GM10266 (cell line): ENCODE data around the gene SPINT1.

Experiments
- DNase-seq: peaks from one replicate; pipeline ENCODE4 v3.0.0; 2012; ENCODE audit errors: extremely low spot score
- CTCF ChIP-seq: IDR thresholded peaks from 2 replicates; pipeline ENCODE4 v1.5.1; 2012; ENCODE audit warnings: mild to moderate bottlenecking, low read depth; ENCODE audit not compliant: control insufficient read depth, insufficient read depth; ENCODE audit errors: missing control alignments

SPINT1 gene

GRCh38 chr15:40863660-40864270 lies 19.9 kb downstream of the SPINT1 start:
- no peak for TF ChIP-seq CTCF
- DNase-seq: no peak

GRCh38 chr15:40867199-40867598 lies 23.4 kb downstream of the SPINT1 start:
- no peak for TF ChIP-seq CTCF

GRCh38 chr15:40869686-40870085 lies 25.8 kb downstream of the SPINT1 start:
- no peak for TF ChIP-seq CTCF
- DNase-seq: no peak

More at GRCh38 chr15:40867199-40867598, 23.4 kb downstream of the SPINT1 start:
- no peak for DNase-seq

- DNase-seq: no peak
- TF ChIP-seq CTCF: no peak
These were observed 26.9 kb downstream of the SPINT1 start for GRCh38 chr15:40870716-40871115.

- peak; percentile 84 for DNase-seq
These were observed 28.1 kb downstream of the SPINT1 start for GRCh38 chr15:40871749-40872617.

GRCh38 chr15:40872791-40873693 lies 29.2 kb downstream of the SPINT1 start:
- no peak for DNase-seq
- TF ChIP-seq CTCF: no peak

More at GRCh38 chr15:40871749-40872617, 28.1 kb downstream of the SPINT1 start:
- no peak for TF ChIP-seq CTCF
